Fibroblast of lung (primary cell): ENCODE results near the gene GPC3. TPM values are rescaled to one million over a fixed set of nuclear protein-coding genes. Genes with fewer than 3 reads are reported as not detected.

Source experiments
- DNase-seq, 2 donors: peaks; one replicate each; pipeline versions ENCODE4 v3.0.0 to v3.0.0-alpha.2; 2010; ENCODE audit warnings: low read depth in 2 of 2
- H2AFZ ChIP-seq: 2 replicates; pipeline ENCODE4 v1.5.1; 2012; ENCODE audit warnings: low read length, control low read depth, inconsistent platforms
- H3K27ac ChIP-seq: 2 replicates; pipeline ENCODE4 v1.5.1; 2011; ENCODE audit warnings: low read length, control low read depth; ENCODE audit not compliant: insufficient read depth
- H3K27me3 ChIP-seq: 2 replicates; pipeline ENCODE4 v1.5.1; 2011; ENCODE audit warnings: mild to moderate bottlenecking, low read length; ENCODE audit not compliant: control insufficient read depth, insufficient read depth
- H3K36me3 ChIP-seq: 2 replicates; pipeline ENCODE4 v1.5.1; 2011; ENCODE audit warnings: low read length; ENCODE audit not compliant: control insufficient read depth, insufficient read depth
- H3K4me1 ChIP-seq: 2 replicates; pipeline ENCODE4 v1.5.1; 2011; ENCODE audit warnings: low read length; ENCODE audit not compliant: control insufficient read depth, insufficient read depth; ENCODE audit errors: extremely low read depth
- H3K4me2 ChIP-seq: 2 replicates; pipeline ENCODE4 v1.5.1; 2011; ENCODE audit warnings: low read length, control low read depth; ENCODE audit not compliant: insufficient read depth; ENCODE audit errors: extremely low read depth
- H3K4me3 ChIP-seq, 4 experiments: fragments of 200-600 bp in 1 of 4; sonication (generic) in 1 of 4; replicated peaks in 1 of 4; 2 replicates each; pipeline ENCODE4 v1.5.1; 2011 to 2016; ENCODE audit warnings: low read length in 4 of 4, low read depth in 3 of 4, mild to moderate bottlenecking in 3 of 4, control low read depth in 2 of 4, inconsistent platforms in 1 of 4, mixed read lengths in 1 of 4; ENCODE audit not compliant: insufficient read depth in 1 of 4; ENCODE audit errors: control extremely low read depth in 1 of 4
- H3K79me2 ChIP-seq: 2 replicates; pipeline ENCODE4 v1.5.1; 2012; ENCODE audit warnings: mild to moderate bottlenecking, low read length, inconsistent platforms; ENCODE audit not compliant: control insufficient read depth, insufficient read depth
- H3K9ac ChIP-seq: 2 replicates; pipeline ENCODE4 v1.5.1; 2011; ENCODE audit warnings: mild to moderate bottlenecking, low read length, control low read depth; ENCODE audit not compliant: insufficient read depth
- H3K9me3 ChIP-seq: 2 replicates; pipeline ENCODE4 v1.5.1; 2012; ENCODE audit warnings: low read depth, low read length; ENCODE audit not compliant: control insufficient read depth, insufficient read depth
- H4K20me1 ChIP-seq: 2 replicates; pipeline ENCODE4 v1.5.1; 2011; ENCODE audit warnings: low read length; ENCODE audit not compliant: control insufficient read depth, insufficient read depth; ENCODE audit errors: extremely low read depth
- CTCF ChIP-seq, 2 donors: IDR thresholded peaks in 1 of 2; conservative IDR thresholded peaks in 1 of 2; 1 replicate in 1 of 2; 2 replicates in 1 of 2; pipeline ENCODE4 v1.5.1; 2011 to 2012; ENCODE audit warnings: low read length in 2 of 2, control low read depth in 1 of 2, inconsistent platforms in 1 of 2, low read depth in 1 of 2, mild to moderate bottlenecking in 1 of 2
- EZH2 ChIP-seq: IDR thresholded peaks from 2 replicates; pipeline ENCODE4 v1.5.1; 2012; ENCODE audit warnings: low read length, control low read depth, mild to moderate bottlenecking; ENCODE audit errors: missing control alignments
- polyA plus RNA-seq, 2 donors: library from polyadenylated mRNA; depleted of rRNA in 1 of 2; stranded (reverse) in 1 of 2; unstranded in 1 of 2; fragments of >200 nt; gene quantifications; 2 replicates each; pipeline ENCODE4 v1.2.1, GENCODE V29; 2011 to 2012; ENCODE audit warnings: missing spikeins in 1 of 2
- total RNA-seq: library from RNA; depleted of rRNA; stranded (reverse); fragments of >200 nt; gene quantifications from 2 replicates; pipeline ENCODE4 v1.2.1, GENCODE V29; 2014

Gene GPC3
- total and polyA plus RNA-seq, 2 donors (not counting 1 experiment from before 2014, with no cell fraction given) = 6.4 to 7.1 TPM

- Histone ChIP-seq H3K36me3 (no peaks in the 10 kb centered on the region), H3K9me3 (no peaks in the 10 kb centered on the region), H2AFZ (no peak overlapping the region), H3K4me2 (no peak overlapping the region), H3K9ac (no peak overlapping the region), H3K4me1 (no peaks in the 10 kb centered on the region), H3K79me2 (no peaks in the 10 kb centered on the region), H3K4me3 (no peak overlapping the region), H3K27ac (no peak overlapping the region), H4K20me1 (no peaks in the 10 kb centered on the region), H3K27me3 (no peaks in the 10 kb centered on the region)
- no peak for DNase-seq
- TF ChIP-seq EZH2 = no peak
- TF ChIP-seq CTCF (conservative IDR thresholded peaks at IDR 0.05 in 1 of 2, IDR thresholded peaks at IDR 0.05 in 1 of 2; ENCODE audit: low read depth in 1 of 2, low read length in 2 of 2) = no peak
Observed at GRCh38 chrX:133681897-133682296, 303.5 kb downstream of the GPC3 start.

GRCh38 chrX:133681421-133681820 lies 304.0 kb downstream of the GPC3 start:
- Histone ChIP-seq H3K9ac (no peak overlapping the region), H3K4me3 (no peak overlapping the region), H3K27me3 (no peaks in the 10 kb centered on the region), H3K36me3 (no peaks in the 10 kb centered on the region), H4K20me1 (no peaks in the 10 kb centered on the region), H3K4me1 (no peaks in the 10 kb centered on the region), H3K4me2 (no peak overlapping the region), H3K9me3 (no peaks in the 10 kb centered on the region), H3K79me2 (no peaks in the 10 kb centered on the region), H3K27ac (no peak overlapping the region), H2AFZ (no peak overlapping the region)
- no peak for DNase-seq
- TF ChIP-seq CTCF (conservative IDR thresholded peaks at IDR 0.05 in 1 of 2, IDR thresholded peaks at IDR 0.05 in 1 of 2; ENCODE audit: low read depth in 1 of 2, low read length in 2 of 2) (no peak), EZH2 (no peak)

GRCh38 chrX:133677123-133678063 lies 308.0 kb downstream of the GPC3 start:
- Histone ChIP-seq H2AFZ (no peak overlapping the region), H3K27me3 (no peaks in the 10 kb centered on the region), H3K79me2 (no peaks in the 10 kb centered on the region), H3K4me3 (no peak overlapping the region), H4K20me1 (no peaks in the 10 kb centered on the region), H3K36me3 (no peaks in the 10 kb centered on the region), H3K27ac (no peak overlapping the region), H3K9me3 (no peaks in the 10 kb centered on the region), H3K9ac (no peak overlapping the region), H3K4me1 (no peaks in the 10 kb centered on the region), H3K4me2 (no peak overlapping the region)
- TF ChIP-seq CTCF (conservative IDR thresholded peaks at IDR 0.05 in 1 of 2, IDR thresholded peaks at IDR 0.05 in 1 of 2; ENCODE audit: low read depth in 1 of 2, low read length in 2 of 2) (no peak), EZH2 (no peak)
- no peak for DNase-seq
